HG03025 (cell line): ENCODE measurements around the gene MKRN2.
"Not testable (repeated sequence)": the region's sequence is repeated elsewhere in the genome, so short reads cannot be mapped to it uniquely, and the experiment has no call there.

ENCODE experiments used
- ATAC-seq: cut with Tn5 transposase; IDR thresholded peaks from one replicate; pipeline ENCODE4 v1.9.1; 2021; ENCODE audit warnings: mild to moderate bottlenecking, moderate library complexity; ENCODE audit not compliant: unreplicated experiment, low FRiP score

Gene MKRN2

DNA sequence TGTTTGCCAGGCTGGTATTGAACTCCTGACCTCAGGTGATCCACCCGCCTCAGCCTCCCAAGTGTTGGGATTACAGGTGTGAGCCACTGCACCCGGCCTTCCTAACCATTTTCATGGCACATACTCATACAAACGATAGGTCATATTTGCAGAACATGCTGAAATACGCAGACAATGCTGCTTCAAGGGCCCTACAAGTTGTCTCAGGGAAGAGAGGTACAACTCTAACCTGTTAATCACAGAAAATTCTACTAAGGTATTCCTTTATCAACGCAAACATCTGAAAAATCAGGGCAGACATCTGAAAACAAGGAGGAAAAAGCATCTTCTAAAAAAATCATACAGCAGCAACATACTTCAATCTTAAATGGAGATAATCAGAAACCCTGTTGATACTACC, 67.2 kb downstream of the MKRN2 start:
- ATAC-seq, result no peak

- not testable (repeated sequence) for ATAC-seq
These were observed 68.1 kb downstream of the MKRN2 start for GRCh38 chr3:12624964-12625363.

- no peak for ATAC-seq
These were observed 70.5 kb downstream of the MKRN2 start for GRCh38 chr3:12627370-12627769.

DNA sequence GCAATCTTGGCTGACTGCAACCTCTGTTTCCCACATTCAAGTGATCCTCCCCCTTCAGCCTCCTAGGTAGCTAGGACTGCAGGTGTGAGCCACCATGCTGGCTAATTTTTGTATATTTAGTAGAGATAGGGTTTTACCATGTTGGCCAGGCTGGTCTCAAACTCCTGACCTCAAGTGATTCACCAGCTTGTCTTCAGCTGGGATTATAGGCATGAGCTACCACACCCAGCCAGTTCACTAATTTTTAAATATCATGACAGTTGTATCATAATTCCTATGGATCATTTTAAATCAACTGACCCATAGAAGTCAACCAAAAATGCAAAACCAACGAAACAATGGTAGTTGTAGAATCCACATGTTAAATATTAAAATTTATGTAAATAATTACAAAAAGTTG, 71.9 kb downstream of the MKRN2 start:
- no peak for ATAC-seq

GRCh38 chr3:12629560-12629959, 72.7 kb downstream of the MKRN2 start:
- ATAC-seq, result no peak

DNA sequence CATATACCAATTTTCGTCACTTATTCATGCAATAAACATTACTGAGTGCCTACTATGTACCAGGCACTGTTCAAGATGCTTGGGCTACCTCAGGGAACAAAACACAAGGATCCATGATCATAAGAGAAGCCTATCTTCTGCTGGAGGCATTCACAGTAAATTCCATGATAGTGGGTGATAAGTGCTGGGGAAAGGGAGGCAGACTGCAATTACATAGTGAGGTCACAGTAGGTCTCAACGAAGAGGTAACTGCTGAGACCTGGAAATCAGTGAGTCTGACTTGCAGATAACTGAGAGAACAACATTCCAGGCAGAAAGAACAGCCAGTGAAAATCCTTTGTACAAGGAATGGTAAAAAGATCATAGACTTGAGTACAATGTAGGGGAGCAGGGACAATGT, 73.4 kb downstream of the MKRN2 start:
- no peak for ATAC-seq

DNA sequence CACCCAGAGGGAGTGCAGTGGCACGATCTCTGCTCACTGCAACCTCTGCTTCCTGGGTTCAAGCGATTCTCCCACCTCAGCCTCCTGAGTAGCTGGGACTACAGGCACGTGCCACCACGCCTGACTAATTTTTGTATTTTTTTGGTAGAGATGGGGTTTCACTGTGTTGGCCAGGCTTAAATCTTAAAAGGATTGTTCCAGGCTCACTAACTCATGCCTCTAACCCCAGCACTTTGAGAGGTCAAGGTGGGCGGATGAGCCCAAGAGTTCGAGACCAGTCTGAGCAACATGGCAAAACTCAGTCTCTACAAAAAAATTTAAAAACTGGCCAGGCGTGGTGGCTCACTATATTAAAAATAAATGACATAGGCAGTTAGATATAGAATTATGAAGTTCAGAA, 74.0 kb downstream of the MKRN2 start:
- not testable (repeated sequence) for ATAC-seq

- ATAC-seq, result no peak
These were observed 75.6 kb downstream of the MKRN2 start for GRCh38 chr3:12632523-12632922.

GRCh38 chr3:12633108-12633507, 76.2 kb downstream of the MKRN2 start:
- ATAC-seq, result no peak
